ENCODE measurements around the gene TRIM2.

TRIM2 gene

GRCh38 chr4:153210727-153211126 is 6.5 kb downstream of the TRIM2 start:
- TF ChIP-seq CTCF (IDR thresholded peaks at IDR 0.05; ENCODE audit: low read depth, low read length, missing control alignments) = no peak
- no peak overlapping the region for H3K4me3 ChIP-seq (ENCODE audit: low read depth, low read length)
- DNase-seq (ENCODE audit: low read depth) = no peak

- TF ChIP-seq CTCF (IDR thresholded peaks at IDR 0.05; ENCODE audit: low read depth, low read length, missing control alignments) = no peak
- H3K4me3 ChIP-seq (ENCODE audit: low read depth, low read length) = no peak overlapping the region
- no peak for DNase-seq (ENCODE audit: low read depth)
Measured at GRCh38 chr4:153211986-153212728, 7.9 kb downstream of the TRIM2 start.

- TF ChIP-seq CTCF (IDR thresholded peaks at IDR 0.05; ENCODE audit: low read depth, low read length, missing control alignments) = no peak
- DNase-seq (ENCODE audit: low read depth) = no peak
- no peak overlapping the region for H3K4me3 ChIP-seq (ENCODE audit: low read depth, low read length)
Measured at GRCh38 chr4:153212736-153213135, 8.5 kb downstream of the TRIM2 start.

- no peak overlapping the region for H3K4me3 ChIP-seq (ENCODE audit: low read depth, low read length)
- no peak for DNase-seq (ENCODE audit: low read depth)
- no peak for TF ChIP-seq CTCF (IDR thresholded peaks at IDR 0.05; ENCODE audit: low read depth, low read length, missing control alignments)
Measured at GRCh38 chr4:153215921-153216320, 11.7 kb downstream of the TRIM2 start.

- no peak overlapping the region for H3K4me3 ChIP-seq (ENCODE audit: low read depth, low read length)
- no peak for DNase-seq (ENCODE audit: low read depth)
- TF ChIP-seq CTCF (IDR thresholded peaks at IDR 0.05; ENCODE audit: low read depth, low read length, missing control alignments) = no peak
Measured at GRCh38 chr4:153216546-153216945, 12.3 kb downstream of the TRIM2 start.

GRCh38 chr4:153217440-153217839 is 13.2 kb downstream of the TRIM2 start:
- TF ChIP-seq CTCF (IDR thresholded peaks at IDR 0.05; ENCODE audit: low read depth, low read length, missing control alignments) = no peak
- H3K4me3 ChIP-seq (ENCODE audit: low read depth, low read length) = no peak overlapping the region
- no peak for DNase-seq (ENCODE audit: low read depth)

GRCh38 chr4:153218961-153219360 is 14.7 kb downstream of the TRIM2 start:
- no peak for TF ChIP-seq CTCF (IDR thresholded peaks at IDR 0.05; ENCODE audit: low read depth, low read length, missing control alignments)
- no peak for DNase-seq (ENCODE audit: low read depth)
- H3K4me3 ChIP-seq (ENCODE audit: low read depth, low read length) = no peak overlapping the region

Data from GM12864 (cell line).